Natural killer cell (primary cell): Measurements from ENCODE around the gene BRMS1L. TPM values are rescaled to one million over a fixed set of nuclear protein-coding genes. Genes with fewer than 3 reads are reported as not detected.
"Not testable (repeated sequence)": the region's sequence is repeated elsewhere in the genome, so short reads cannot be mapped to it uniquely, and the experiment has no call there.

Source experiments
- ATAC-seq, 3 donors: fragments of 150-1000 bp in 2 of 3; fragments of 200-7000 bp in 1 of 3; cut with Tn5 transposase; 1 replicate in 1 of 3; 2 replicates in 2 of 3; pipeline ENCODE4 v1.10.0; 2021; ENCODE audit warnings: mild to moderate bottlenecking in 2 of 3, moderate library complexity in 2 of 3
- DNase-seq, 2 donors: peaks; one replicate each; pipeline versions ENCODE4 v3.0.0 to v3.0.0-alpha.2; 2013 to 2021; ENCODE audit warnings: mixed read lengths in 1 of 2
- H3K27ac ChIP-seq: one replicate; pipeline ENCODE4 v1.5.1; 2013; ENCODE audit warnings: mild to moderate bottlenecking, low read length
- H3K27me3 ChIP-seq: one replicate; pipeline ENCODE4 v1.6.1; 2013; ENCODE audit warnings: low read length; ENCODE audit not compliant: control insufficient read depth, insufficient read depth
- H3K36me3 ChIP-seq: one replicate; pipeline ENCODE4 v1.6.1; 2013; ENCODE audit warnings: low read length; ENCODE audit not compliant: control insufficient read depth, insufficient read depth
- H3K4me1 ChIP-seq: one replicate; pipeline ENCODE4 v1.6.1; 2013; ENCODE audit warnings: low read length; ENCODE audit not compliant: control insufficient read depth, insufficient read depth
- H3K4me3 ChIP-seq: one replicate; pipeline ENCODE4 v1.5.1; 2013; ENCODE audit warnings: low read length
- H3K9me3 ChIP-seq: one replicate; pipeline ENCODE4 v1.6.1; 2013; ENCODE audit warnings: low read length; ENCODE audit not compliant: control insufficient read depth, insufficient read depth
- H3K27ac Mint-ChIP-seq, 2 donors: one replicate each; pipeline ENCODE4 v1.8.0; 2022; ENCODE audit warnings: mild to moderate bottlenecking in 2 of 2, mixed read lengths in 2 of 2, moderate library complexity in 1 of 2
- H3K27me3 Mint-ChIP-seq, 2 donors: one replicate each; pipeline ENCODE4 v1.8.0; 2022; ENCODE audit warnings: low read depth in 2 of 2, mixed read lengths in 2 of 2
- H3K36me3 Mint-ChIP-seq: one replicate; pipeline ENCODE4 v1.8.0; 2022; ENCODE audit warnings: mixed read lengths
- H3K4me1 Mint-ChIP-seq, 2 donors: one replicate each; pipeline ENCODE4 v1.8.0; 2022; ENCODE audit warnings: mixed read lengths in 2 of 2
- H3K4me3 Mint-ChIP-seq: one replicate; pipeline ENCODE4 v1.8.0; 2022; ENCODE audit warnings: mild to moderate bottlenecking, moderate library complexity, mixed read lengths
- H3K9me3 Mint-ChIP-seq, 2 donors: one replicate each; pipeline ENCODE4 v1.8.0; 2022; ENCODE audit warnings: mixed read lengths in 2 of 2
- WGBS: methylation state at CpG from one replicate; pipeline ENCODE4 v1.1.7; 2013; ENCODE audit warnings: missing lambda C conversion rate; ENCODE audit not compliant: insufficient coverage; 5-methylcytosine and 5-hydroxymethylcytosine counted together
- intact Hi-C: fragments of 100-400 bp; cut with micrococcal nuclease; formaldehyde crosslinking; loops from one replicate; pipeline ENCODE4 v1.14.2; 2022
- total RNA-seq, 4 donors: library from RNA; stranded (reverse); fragments of 120-200 nt in 1 of 4; gene quantifications; one replicate each; pipeline versions ENCODE4 v1.2.3 to v1.2.4, GENCODE V29; 2013 to 2022
- TF ChIP-seq, protein P1 (sequence below): fragments of 200-600 bp; IDR thresholded peaks from one replicate; pipeline ENCODE4 v1.8.0; 2022; ENCODE audit warnings: antibody characterized with exemption

BRMS1L gene
- total RNA-seq, 3 donors from 2014 or later (not counting 1 experiment from before 2014, with no cell fraction given) = 5.1 to 9.4 (median 6.3) TPM

DNA sequence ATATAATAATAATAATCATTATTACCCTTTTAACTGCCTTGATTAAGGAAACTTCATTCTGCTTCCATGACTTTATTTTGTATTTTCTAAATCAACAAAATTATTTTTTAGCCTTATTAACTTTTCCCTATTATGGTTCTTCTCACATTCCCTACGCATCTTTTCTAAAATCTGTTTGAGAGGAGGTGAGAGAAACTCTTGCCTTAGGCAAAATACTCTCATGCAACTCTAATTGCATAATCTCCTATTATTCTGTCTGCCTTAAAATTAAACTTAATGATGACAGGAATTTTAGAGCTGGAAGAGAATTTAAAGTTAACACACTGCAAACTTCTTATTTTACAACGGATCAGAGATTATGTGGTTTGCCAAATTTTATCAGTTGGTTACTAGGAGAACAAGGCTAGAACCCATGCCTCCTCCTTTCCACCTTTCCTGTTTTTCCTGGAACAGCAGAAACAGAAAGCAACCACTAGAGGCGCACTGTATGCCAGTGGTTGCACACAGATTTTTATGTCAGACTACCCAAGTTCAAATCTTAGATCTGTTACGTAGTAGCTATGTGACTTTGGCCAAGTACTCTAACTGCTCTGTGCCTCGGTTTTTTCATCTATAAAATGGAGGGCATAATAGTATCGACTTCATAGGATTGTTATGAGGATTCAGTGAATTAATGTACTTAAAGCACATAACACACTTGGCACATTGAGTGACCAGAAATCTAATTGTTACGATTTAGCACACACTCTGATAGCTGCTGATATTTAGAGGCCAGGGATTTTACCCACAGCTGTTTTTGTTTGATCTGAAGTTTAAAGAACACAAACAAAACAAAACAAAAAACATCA is 4.3 kb upstream of the BRMS1L start:
- no peaks in the 10 kb centered on the region for H3K27me3 Mint-ChIP-seq
- intact Hi-C loops = no loop called here
- H3K9me3 Mint-ChIP-seq = no peaks in the 10 kb centered on the region
- H3K9me3 ChIP-seq = no peaks in the 10 kb centered on the region
- no peak for ATAC-seq
- 15% methylated on average over 3 of the region's 7 CpGs for WGBS
- no peak overlapping the region for H3K4me3 Mint-ChIP-seq
- no peak overlapping the region for H3K27ac Mint-ChIP-seq
- DNase-seq = peak in 1 of 2 donors; percentile 58
- no peak overlapping the region for H3K4me3 ChIP-seq
- H3K4me1 ChIP-seq = peaks cover 4% of the 10 kb centered on the region
- H3K36me3 Mint-ChIP-seq = no peaks in the 10 kb centered on the region
- H3K36me3 ChIP-seq = no peaks in the 10 kb centered on the region
- no peak overlapping the region for H3K27ac ChIP-seq
- H3K27me3 ChIP-seq = no peaks in the 10 kb centered on the region
- TF ChIP-seq, protein P1, sequence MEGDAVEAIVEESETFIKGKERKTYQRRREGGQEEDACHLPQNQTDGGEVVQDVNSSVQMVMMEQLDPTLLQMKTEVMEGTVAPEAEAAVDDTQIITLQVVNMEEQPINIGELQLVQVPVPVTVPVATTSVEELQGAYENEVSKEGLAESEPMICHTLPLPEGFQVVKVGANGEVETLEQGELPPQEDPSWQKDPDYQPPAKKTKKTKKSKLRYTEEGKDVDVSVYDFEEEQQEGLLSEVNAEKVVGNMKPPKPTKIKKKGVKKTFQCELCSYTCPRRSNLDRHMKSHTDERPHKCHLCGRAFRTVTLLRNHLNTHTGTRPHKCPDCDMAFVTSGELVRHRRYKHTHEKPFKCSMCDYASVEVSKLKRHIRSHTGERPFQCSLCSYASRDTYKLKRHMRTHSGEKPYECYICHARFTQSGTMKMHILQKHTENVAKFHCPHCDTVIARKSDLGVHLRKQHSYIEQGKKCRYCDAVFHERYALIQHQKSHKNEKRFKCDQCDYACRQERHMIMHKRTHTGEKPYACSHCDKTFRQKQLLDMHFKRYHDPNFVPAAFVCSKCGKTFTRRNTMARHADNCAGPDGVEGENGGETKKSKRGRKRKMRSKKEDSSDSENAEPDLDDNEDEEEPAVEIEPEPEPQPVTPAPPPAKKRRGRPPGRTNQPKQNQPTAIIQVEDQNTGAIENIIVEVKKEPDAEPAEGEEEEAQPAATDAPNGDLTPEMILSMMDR = peak; percentile 57
- peaks cover 0 to 9% of the 10 kb centered on the region in 2 donors for H3K4me1 Mint-ChIP-seq

DNA sequence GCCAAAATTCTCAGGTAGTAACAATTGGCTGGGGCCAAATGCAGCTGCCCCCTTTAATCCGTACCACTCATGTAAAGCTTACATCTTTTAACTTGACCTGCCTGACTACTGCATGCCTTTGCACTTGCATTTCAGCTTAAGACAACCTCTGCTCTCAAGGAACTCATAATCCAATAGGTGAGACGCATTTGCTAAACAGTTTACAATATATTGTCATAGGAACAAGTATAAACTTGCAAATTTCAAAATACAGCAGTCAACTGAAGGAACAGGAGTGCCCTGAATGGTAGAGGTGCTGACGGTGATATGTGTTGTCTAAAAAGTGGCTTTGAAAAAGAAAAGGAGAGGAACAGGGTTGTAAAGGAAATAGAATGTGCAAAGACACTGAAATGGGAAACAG is 3.6 kb upstream of the BRMS1L start:
- Mint-ChIP-seq H3K4me1 (peaks cover 7 to 16% of the 10 kb centered on the region in 2 donors), H3K9me3 (no peaks in the 10 kb centered on the region), H3K27ac (no peak overlapping the region), H3K36me3 (no peaks in the 10 kb centered on the region), H3K4me3 (no peak overlapping the region), H3K27me3 (no peaks in the 10 kb centered on the region)
- no peak overlapping the region for H3K4me3 ChIP-seq
- peaks cover 7% of the 10 kb centered on the region for H3K4me1 ChIP-seq
- no peaks in the 10 kb centered on the region for H3K27me3 ChIP-seq
- TF ChIP-seq, protein P1 = no peak
- no peaks in the 10 kb centered on the region for H3K36me3 ChIP-seq
- WGBS = 91% methylated on average over 2 of the region's 3 CpGs
- no peak for DNase-seq
- no peaks in the 10 kb centered on the region for H3K9me3 ChIP-seq
- no peak for ATAC-seq
- intact Hi-C loops = no loop called here
- no peak overlapping the region for H3K27ac ChIP-seq

DNA sequence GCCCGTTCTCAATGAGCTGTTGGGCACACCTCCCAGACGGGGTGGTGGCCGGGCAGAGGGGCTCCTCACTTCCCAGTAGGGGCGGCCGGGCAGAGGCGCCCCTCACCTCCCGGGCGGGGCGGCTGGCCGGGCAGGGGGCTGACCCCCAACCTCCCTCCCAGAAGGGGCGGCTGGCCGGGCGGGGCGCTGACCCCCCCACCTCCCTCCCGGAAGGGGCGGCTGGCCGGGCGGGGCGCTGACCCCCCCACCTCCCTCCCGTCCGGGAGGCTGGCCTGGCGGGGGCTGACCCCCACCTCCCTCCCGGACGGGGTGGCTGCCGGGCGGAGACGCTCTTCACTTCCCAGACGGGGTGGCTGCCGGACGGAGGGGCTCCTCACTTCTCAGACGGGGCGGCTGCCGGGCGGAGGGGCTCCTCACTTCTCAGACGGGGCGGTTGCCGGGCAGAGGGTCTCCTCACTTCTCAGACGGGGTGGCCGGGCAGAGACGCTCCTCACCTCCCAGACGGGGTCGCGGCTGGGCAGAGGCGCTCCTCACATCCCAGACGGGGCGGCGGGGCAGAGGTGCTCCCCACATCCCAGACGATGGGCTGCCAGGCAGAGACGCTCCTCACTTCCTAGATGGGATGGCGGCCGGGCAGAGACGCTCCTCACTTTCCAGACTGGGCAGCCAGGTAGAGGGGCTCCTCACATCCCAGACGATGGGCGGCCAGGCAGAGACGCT is 1.5 kb upstream of the BRMS1L start:
- DNase-seq, H3K4me3 ChIP-seq, H3K36me3 ChIP-seq, H3K27ac Mint-ChIP-seq, H3K9me3 ChIP-seq, H3K27me3 ChIP-seq, ATAC-seq, H3K36me3 Mint-ChIP-seq, H3K27me3 Mint-ChIP-seq, H3K4me3 Mint-ChIP-seq, H3K9me3 Mint-ChIP-seq, H3K4me1 ChIP-seq, H3K27ac ChIP-seq: not testable (repeated sequence)
- intact Hi-C loops = loop anchor here (5.0 kb wide), 1 partner anchor 702 kb away; the partner anchor contains the start of genes PPP2R3C and PRORP
- WGBS = 86% methylated on average over 16 of the region's 55 CpGs
- peaks cover 12 to 21% of the 10 kb centered on the region in 2 donors for H3K4me1 Mint-ChIP-seq

DNA sequence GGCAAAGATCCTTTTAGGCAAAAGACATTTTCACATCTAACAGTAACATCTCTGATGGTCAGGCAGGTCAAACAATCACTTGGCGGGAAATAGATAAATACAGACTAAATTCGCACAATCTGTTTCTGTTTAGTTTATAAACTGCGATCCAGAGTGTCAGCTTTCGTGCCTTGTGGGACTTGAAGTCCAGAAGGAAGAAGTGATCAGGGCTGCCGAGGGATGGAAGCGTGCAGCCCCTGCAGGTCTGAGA is 245 bp upstream of the BRMS1L start:
- Histone ChIP-seq H3K9me3 (no peaks in the 10 kb centered on the region), H3K36me3 (no peaks in the 10 kb centered on the region), H3K27me3 (no peaks in the 10 kb centered on the region), H3K27ac (no peak overlapping the region), H3K4me3 (peak overlapping the region; percentile 99), H3K4me1 (peaks cover 7% of the 10 kb centered on the region)
- ATAC-seq (no peak), DNase-seq (no peak)
- TF ChIP-seq, protein P1 = no peak
- H3K27me3 Mint-ChIP-seq = no peaks in the 10 kb centered on the region
- H3K27ac Mint-ChIP-seq = peak overlapping the region; percentile 72 to 86
- intact Hi-C loops = loop anchor here (1.0 to 5.0 kb wide), 2 partner anchors 17 to 704 kb away; partner anchors contain the start of genes PPP2R3C, PRORP and RALGAPA1
- no peaks in the 10 kb centered on the region for H3K36me3 Mint-ChIP-seq
- no peaks in the 10 kb centered on the region for H3K9me3 Mint-ChIP-seq
- WGBS = 1% methylated on average over 6 of the region's 6 CpGs
- peak overlapping the region; percentile 94 for H3K4me3 Mint-ChIP-seq
- H3K4me1 Mint-ChIP-seq = peaks cover 12 to 21% of the 10 kb centered on the region in 2 donors
